Keratinocyte (primary cell): ENCODE results near the gene STAG3. TPM values are rescaled to one million over a fixed set of nuclear protein-coding genes. Genes with fewer than 3 reads are reported as not detected.

ENCODE experiments used
- DNase-seq: peaks from one replicate; pipeline ENCODE4 v3.0.0-alpha.2; 2011; ENCODE audit warnings: low read depth, missing footprints, low spot score
- FAIRE-seq: peaks from 2 replicates; lab custom pipeline; 2011; peaks lifted over from hg19 to GRCh38; lab: Jason Lieb, UNC
- H2AFZ ChIP-seq: 2 replicates; pipeline ENCODE4 v1.6.0; 2012; ENCODE audit warnings: low read length, control low read depth, inconsistent platforms; ENCODE audit not compliant: control insufficient read depth
- H3K27ac ChIP-seq: 2 replicates; pipeline ENCODE4 v1.5.1; 2011; ENCODE audit warnings: low read length; ENCODE audit not compliant: control insufficient read depth, insufficient read depth
- H3K27me3 ChIP-seq: 3 replicates; pipeline ENCODE4 v1.6.0; 2011; ENCODE audit warnings: low read length; ENCODE audit not compliant: control insufficient read depth, insufficient read depth; ENCODE audit errors: extremely low read depth
- H3K36me3 ChIP-seq, 2 experiments: 2 replicates in 1 of 2; 3 replicates in 1 of 2; pipeline ENCODE4 v1.5.1; 2011; ENCODE audit warnings: low read length in 2 of 2, mild to moderate bottlenecking in 1 of 2; ENCODE audit not compliant: control insufficient read depth in 2 of 2, insufficient read depth in 2 of 2; ENCODE audit errors: extremely low read depth in 1 of 2
- H3K4me1 ChIP-seq: 3 replicates; pipeline ENCODE4 v1.5.1; 2011; ENCODE audit warnings: low read length; ENCODE audit not compliant: control insufficient read depth, insufficient read depth; ENCODE audit errors: extremely low read depth
- H3K4me2 ChIP-seq: 3 replicates; pipeline ENCODE4 v1.6.0; 2011; ENCODE audit warnings: low read depth, low read length; ENCODE audit not compliant: control insufficient read depth, insufficient read depth; ENCODE audit errors: extremely low read depth
- H3K4me3 ChIP-seq, 3 experiments: fragments of 200-600 bp in 1 of 3; sonication (generic) in 1 of 3; 2 replicates in 2 of 3; 3 replicates in 1 of 3; pipeline ENCODE4 v1.5.1; 2011 to 2016; ENCODE audit warnings: low read length in 3 of 3, mild to moderate bottlenecking in 3 of 3, control low read depth in 2 of 3, inconsistent platforms in 1 of 3, low read depth in 1 of 3, mixed read lengths in 1 of 3, mixed run types in 1 of 3, moderate library complexity in 1 of 3; ENCODE audit not compliant: control insufficient read depth in 2 of 3, insufficient read depth in 2 of 3; ENCODE audit errors: extremely low read depth in 1 of 3
- H3K79me2 ChIP-seq: 2 replicates; pipeline ENCODE4 v1.6.0; 2012; ENCODE audit warnings: low read length; ENCODE audit not compliant: control insufficient read depth, insufficient read depth
- H3K9ac ChIP-seq: 3 replicates; pipeline ENCODE4 v1.6.0; 2011; ENCODE audit warnings: low read length; ENCODE audit not compliant: control insufficient read depth, insufficient read depth; ENCODE audit errors: extremely low read depth
- H3K9me1 ChIP-seq: 3 replicates; pipeline ENCODE4 v1.6.0; 2011; ENCODE audit warnings: low read length; ENCODE audit not compliant: control insufficient read depth, insufficient read depth; ENCODE audit errors: extremely low read depth
- H3K9me3 ChIP-seq: 2 replicates; pipeline ENCODE4 v1.5.1; 2012; ENCODE audit warnings: low read depth, low read length; ENCODE audit not compliant: control insufficient read depth
- H4K20me1 ChIP-seq: 3 replicates; pipeline ENCODE4 v1.6.0; 2011; ENCODE audit warnings: low read length; ENCODE audit not compliant: control insufficient read depth, insufficient read depth; ENCODE audit errors: extremely low read depth
- CTCF ChIP-seq, 3 experiments: IDR thresholded peaks in 1 of 3; conservative IDR thresholded peaks in 1 of 3; optimal IDR thresholded peaks in 1 of 3; 2 replicates in 2 of 3; 3 replicates in 1 of 3; pipeline versions ENCODE3 to v1.5.1; 2011; ENCODE audit warnings: low read length in 3 of 3, mild to moderate bottlenecking in 3 of 3, moderate library complexity in 2 of 3, control low read depth in 1 of 3, inconsistent platforms in 1 of 3; ENCODE audit not compliant: insufficient read depth in 2 of 3; ENCODE audit errors: extremely low read depth in 1 of 3
- EZH2 ChIP-seq: IDR thresholded peaks from one replicate; pipeline ENCODE4 v1.6.1; 2012; ENCODE audit warnings: inconsistent platforms, mild to moderate bottlenecking, low read length, moderate library complexity
- dilution Hi-C: fragments of 300-500 bp; cut with MboI; formaldehyde crosslinking; loops from one replicate; pipeline ENCODE4 v1.7.0; 2020; ENCODE audit warnings: low sequenced_read_pairs; ENCODE audit not compliant: extremely low pct_ligation_motif_present
- polyA plus RNA-seq, 5 experiments: library from polyadenylated mRNA; depleted of rRNA in 3 of 5; stranded (reverse) in 3 of 5; stranded (forward) in 1 of 5; unstranded in 1 of 5; fragments of >200 nt; gene quantifications; 1 replicate in 1 of 5; 2 replicates in 3 of 5; 3 replicates in 1 of 5; pipeline versions ENCODE4 v1.2.1 to v1.2.3, GENCODE V29; 2011 to 2012; ENCODE audit warnings: missing spikeins in 2 of 5, low read depth in 1 of 5, low replicate concordance in 1 of 5

Gene STAG3
- polyA plus RNA-seq, 1 donor (not counting 4 experiments of a cell fraction or from before 2014, with no cell fraction given), result 0.28 TPM

DNA sequence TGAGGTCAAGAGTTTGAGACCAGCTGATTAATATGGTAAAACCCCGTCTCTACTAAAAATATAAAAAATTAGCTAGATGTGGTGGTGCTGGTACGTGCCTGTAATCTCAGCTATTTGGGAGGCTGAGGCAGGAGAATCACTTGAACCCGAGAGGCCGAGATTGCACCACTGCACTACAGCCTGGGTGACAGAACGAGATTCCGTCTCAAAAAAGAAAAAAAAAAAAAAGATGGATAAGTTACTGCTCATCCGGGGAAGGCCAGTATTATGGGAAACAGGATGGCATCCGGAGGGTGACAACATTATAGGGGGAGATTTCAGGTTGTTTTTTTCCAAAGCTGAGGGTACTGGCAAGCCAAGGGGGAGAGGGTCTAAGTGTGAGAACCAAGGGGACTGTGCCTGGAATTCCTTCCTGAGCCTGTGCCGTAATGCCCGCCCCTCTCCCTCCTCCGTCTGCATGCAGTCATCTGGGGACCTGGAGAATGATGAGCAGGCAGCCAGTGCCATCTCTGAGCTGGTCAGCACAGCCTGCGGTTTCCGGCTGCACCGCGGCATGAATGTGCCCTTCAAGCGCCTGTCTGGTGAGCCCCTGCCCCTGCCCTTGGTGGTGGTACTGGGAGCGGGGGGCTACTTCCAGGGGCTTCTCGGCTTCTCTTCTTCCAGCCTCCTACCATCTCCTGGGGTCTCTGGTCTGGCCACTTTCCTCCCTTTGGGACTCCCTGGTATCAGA lies 24.6 kb upstream of the STAG3 start:
- dilution Hi-C loops, result no loop called here
- H3K27ac ChIP-seq, result no peak overlapping the region
- H3K36me3 ChIP-seq, result peaks cover 16 to 28% of the 10 kb centered on the region in 2 experiments
- no peak overlapping the region for H3K9ac ChIP-seq
- H3K4me2 ChIP-seq, result no peak overlapping the region
- no peak overlapping the region for H3K4me3 ChIP-seq
- TF ChIP-seq CTCF (optimal IDR thresholded peaks at IDR 0.05 in 1 of 3, IDR thresholded peaks at IDR 0.05 in 1 of 3, conservative IDR thresholded peaks at IDR 0.05 in 1 of 3; ENCODE audit: extremely low read depth in 1 of 3, insufficient read depth in 2 of 3, low read length in 3 of 3), result no peak
- TF ChIP-seq EZH2, result no peak
- peaks cover 19% of the 10 kb centered on the region for H3K79me2 ChIP-seq
- H3K27me3 ChIP-seq, result no peaks in the 10 kb centered on the region
- no peaks in the 10 kb centered on the region for H3K9me1 ChIP-seq
- no peak for DNase-seq
- H4K20me1 ChIP-seq, result peaks cover 7% of the 10 kb centered on the region
- H2AFZ ChIP-seq, result no peak overlapping the region
- peaks cover 30% of the 10 kb centered on the region for H3K4me1 ChIP-seq
- H3K9me3 ChIP-seq, result no peaks in the 10 kb centered on the region
- no peak for FAIRE-seq

DNA sequence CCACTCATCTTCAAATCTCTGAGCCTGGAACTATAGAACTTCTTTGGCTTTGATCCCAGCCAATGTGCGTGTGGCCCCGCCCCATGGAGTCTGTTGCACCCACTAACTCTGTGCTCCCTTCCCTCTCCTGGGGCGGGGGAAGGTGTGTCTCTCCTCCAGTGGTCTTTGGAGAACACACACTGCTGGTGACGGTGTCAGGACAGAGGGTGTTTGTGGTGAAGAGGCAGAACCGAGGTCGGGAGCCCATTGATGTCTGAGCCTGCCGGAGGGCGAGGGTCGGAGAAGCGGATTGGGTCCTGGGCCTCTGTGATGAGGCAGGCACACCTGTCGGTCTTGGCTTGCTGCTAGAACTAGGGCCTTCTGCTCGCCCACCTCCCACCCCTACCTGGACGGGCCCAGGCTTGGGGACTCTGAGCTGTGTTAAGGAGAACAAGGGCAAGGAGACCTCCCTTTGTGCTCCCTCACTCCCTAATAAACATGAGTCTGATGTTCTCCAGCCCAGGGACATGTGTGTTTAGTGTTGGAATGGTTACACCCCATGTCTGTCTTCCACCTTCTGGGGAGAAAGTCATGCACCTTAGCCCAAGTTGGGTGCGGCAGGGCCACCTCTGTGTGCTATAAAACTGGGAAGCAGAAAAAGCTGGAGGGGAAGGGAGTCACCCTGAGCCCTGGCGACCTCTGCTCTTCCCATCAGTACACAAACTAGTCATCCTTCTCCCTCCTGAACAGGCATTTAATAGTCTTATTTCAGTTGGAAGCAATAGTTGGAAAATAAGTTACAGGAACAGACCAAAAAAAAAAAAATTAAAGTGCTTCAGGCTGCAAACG lies 23.8 kb upstream of the STAG3 start:
- DNase-seq, result no peak
- FAIRE-seq, result no peak
- Histone ChIP-seq H4K20me1 (peaks cover 7% of the 10 kb centered on the region), H3K27me3 (no peaks in the 10 kb centered on the region), H3K9me3 (no peaks in the 10 kb centered on the region), H3K4me3 (no peak overlapping the region), H3K27ac (no peak overlapping the region), H3K36me3 (peaks cover 16 to 28% of the 10 kb centered on the region in 2 experiments), H3K79me2 (peaks cover 17% of the 10 kb centered on the region), H2AFZ (no peak overlapping the region), H3K4me1 (peaks cover 29% of the 10 kb centered on the region), H3K9me1 (no peaks in the 10 kb centered on the region), H3K9ac (no peak overlapping the region), H3K4me2 (no peak overlapping the region)
- TF ChIP-seq CTCF (optimal IDR thresholded peaks at IDR 0.05 in 1 of 3, IDR thresholded peaks at IDR 0.05 in 1 of 3, conservative IDR thresholded peaks at IDR 0.05 in 1 of 3; ENCODE audit: extremely low read depth in 1 of 3, insufficient read depth in 2 of 3, low read length in 3 of 3) (no peak), EZH2 (no peak)
- dilution Hi-C loops, result no loop called here
